ENCODE measurements around the gene TRIM14. TPM values are rescaled to one million over a fixed set of nuclear protein-coding genes. Genes with fewer than 3 reads are reported as not detected.

TRIM14 gene
- total RNA-seq, 1 experiment from 2014 or later, result 34.1 TPM

DNA sequence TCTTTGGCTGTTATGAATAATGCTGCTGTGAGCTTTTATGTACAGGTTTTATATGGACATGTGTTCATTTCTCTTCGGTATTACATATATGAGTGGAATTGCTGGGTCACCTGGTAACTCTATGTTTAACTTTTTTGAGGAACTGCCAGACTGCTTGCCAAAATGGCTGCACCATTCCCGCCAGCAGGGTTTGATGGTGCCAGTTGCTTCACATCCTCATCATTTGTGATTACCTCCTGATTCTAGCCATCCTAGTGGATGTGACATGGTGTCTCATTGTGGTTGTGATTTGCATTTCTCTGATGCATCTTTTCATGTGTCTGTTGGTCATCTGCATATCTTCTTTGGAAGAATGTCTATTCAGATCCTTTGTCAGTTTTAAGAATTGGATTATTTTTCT, 51.8 kb downstream of the TRIM14 start:
- DNase-seq, result no peak
- CTCF ChIA-PET, result interaction anchor here (0.7 kb wide), 1 partner anchor 16 kb away, joined by 4 read pairs; no protein-coding TSS in a partner anchor
- TF ChIP-seq, protein P1, sequence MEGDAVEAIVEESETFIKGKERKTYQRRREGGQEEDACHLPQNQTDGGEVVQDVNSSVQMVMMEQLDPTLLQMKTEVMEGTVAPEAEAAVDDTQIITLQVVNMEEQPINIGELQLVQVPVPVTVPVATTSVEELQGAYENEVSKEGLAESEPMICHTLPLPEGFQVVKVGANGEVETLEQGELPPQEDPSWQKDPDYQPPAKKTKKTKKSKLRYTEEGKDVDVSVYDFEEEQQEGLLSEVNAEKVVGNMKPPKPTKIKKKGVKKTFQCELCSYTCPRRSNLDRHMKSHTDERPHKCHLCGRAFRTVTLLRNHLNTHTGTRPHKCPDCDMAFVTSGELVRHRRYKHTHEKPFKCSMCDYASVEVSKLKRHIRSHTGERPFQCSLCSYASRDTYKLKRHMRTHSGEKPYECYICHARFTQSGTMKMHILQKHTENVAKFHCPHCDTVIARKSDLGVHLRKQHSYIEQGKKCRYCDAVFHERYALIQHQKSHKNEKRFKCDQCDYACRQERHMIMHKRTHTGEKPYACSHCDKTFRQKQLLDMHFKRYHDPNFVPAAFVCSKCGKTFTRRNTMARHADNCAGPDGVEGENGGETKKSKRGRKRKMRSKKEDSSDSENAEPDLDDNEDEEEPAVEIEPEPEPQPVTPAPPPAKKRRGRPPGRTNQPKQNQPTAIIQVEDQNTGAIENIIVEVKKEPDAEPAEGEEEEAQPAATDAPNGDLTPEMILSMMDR (IDR thresholded peaks at IDR 0.05; ENCODE audit: unreplicated experiment), result no peak
- Mint-ChIP-seq H3K9me3 (ENCODE audit: low read depth, unreplicated experiment) (no peaks in the 10 kb centered on the region), H3K27ac (ENCODE audit: unreplicated experiment) (no peak overlapping the region), H3K36me3 (ENCODE audit: insufficient read depth, unreplicated experiment) (peaks cover 20% of the 10 kb centered on the region), H3K4me1 (ENCODE audit: low read depth, unreplicated experiment) (peaks cover 14% of the 10 kb centered on the region), H3K4me3 (ENCODE audit: low read depth, unreplicated experiment) (no peak overlapping the region), H3K27me3 (ENCODE audit: unreplicated experiment) (no peaks in the 10 kb centered on the region)
- intact Hi-C loops (cut with micrococcal nuclease; ENCODE audit: unreplicated experiment), result no loop called here
- BruUV-seq (replicated peaks), result no TSS peak

DNA sequence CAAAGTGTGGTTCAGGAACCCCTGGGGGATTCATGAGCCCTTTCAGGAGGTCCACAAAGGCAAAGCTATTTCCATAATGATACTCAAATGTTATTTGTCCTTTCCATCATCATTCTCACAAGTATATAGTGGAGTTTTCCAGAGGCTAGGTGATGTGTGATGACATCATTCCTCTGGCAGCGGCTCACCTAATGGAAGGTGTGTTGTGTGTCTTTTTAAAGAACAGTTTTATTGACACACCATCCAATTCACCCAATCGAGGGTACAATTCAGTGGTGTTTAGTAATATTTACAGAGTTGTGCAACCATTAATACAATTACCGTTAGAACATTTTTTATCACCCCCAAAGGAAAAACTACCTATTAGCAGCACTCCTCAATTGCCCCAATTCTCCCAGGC, 52.8 kb downstream of the TRIM14 start:
- TF ChIP-seq, protein P1 (IDR thresholded peaks at IDR 0.05; ENCODE audit: unreplicated experiment), result no peak
- CTCF ChIA-PET, result interaction anchor here (0.7 kb wide), 1 partner anchor 17 kb away, joined by 4 read pairs; no protein-coding TSS in a partner anchor
- intact Hi-C loops (cut with micrococcal nuclease; ENCODE audit: unreplicated experiment), result no loop called here
- Mint-ChIP-seq H3K4me1 (ENCODE audit: low read depth, unreplicated experiment) (peaks cover 4% of the 10 kb centered on the region), H3K27me3 (ENCODE audit: unreplicated experiment) (no peaks in the 10 kb centered on the region), H3K36me3 (ENCODE audit: insufficient read depth, unreplicated experiment) (peaks cover 19% of the 10 kb centered on the region), H3K27ac (ENCODE audit: unreplicated experiment) (no peak overlapping the region), H3K4me3 (ENCODE audit: low read depth, unreplicated experiment) (no peak overlapping the region), H3K9me3 (ENCODE audit: low read depth, unreplicated experiment) (no peaks in the 10 kb centered on the region)
- no peak for DNase-seq
- no TSS peak for BruUV-seq (replicated peaks)

DNA sequence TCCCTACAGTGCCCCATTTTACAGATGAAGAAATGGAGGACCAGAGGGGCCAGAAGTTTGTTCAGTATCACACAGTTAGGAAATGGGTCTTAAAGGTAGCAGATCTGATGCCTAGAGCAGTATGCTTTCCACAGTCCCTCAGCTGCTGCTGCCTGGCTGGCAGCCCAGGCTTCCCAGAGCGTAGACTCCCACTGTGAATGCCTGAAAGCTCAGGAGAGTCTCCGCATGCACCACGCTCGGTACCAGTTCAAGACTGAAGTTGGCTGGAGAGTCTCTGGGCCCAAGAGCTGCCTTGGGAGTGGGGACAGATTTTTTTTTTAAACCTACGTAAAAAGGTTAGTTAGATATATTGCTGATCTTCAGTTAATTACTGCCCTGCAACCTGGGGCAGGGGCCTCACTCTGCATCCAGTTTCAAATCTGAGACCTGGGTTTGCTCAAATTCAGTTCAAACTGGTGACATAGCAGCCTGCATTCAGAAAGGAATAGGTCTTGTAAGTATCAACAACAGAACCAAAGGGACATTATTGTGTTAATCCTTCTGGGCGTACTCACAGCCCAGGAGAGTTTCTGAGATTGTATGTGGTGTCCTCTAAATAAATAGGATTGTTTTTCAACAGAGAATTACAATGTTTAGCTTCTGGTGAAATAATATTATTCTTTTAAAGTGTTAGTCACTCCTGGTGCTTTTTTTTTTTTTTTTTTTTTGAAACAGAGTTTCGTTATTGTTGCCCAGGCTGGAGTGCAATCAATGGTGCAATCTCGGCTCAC, 54.2 kb downstream of the TRIM14 start:
- DNase-seq, result no peak
- H3K4me3 Mint-ChIP-seq (ENCODE audit: low read depth, unreplicated experiment), result no peak overlapping the region
- no peaks in the 10 kb centered on the region for H3K27me3 Mint-ChIP-seq (ENCODE audit: unreplicated experiment)
- intact Hi-C loops (cut with micrococcal nuclease; ENCODE audit: unreplicated experiment), result no loop called here
- H3K9me3 Mint-ChIP-seq (ENCODE audit: low read depth, unreplicated experiment), result no peaks in the 10 kb centered on the region
- no TSS peak for BruUV-seq (replicated peaks)
- H3K27ac Mint-ChIP-seq (ENCODE audit: unreplicated experiment), result no peak overlapping the region
- no peaks in the 10 kb centered on the region for H3K4me1 Mint-ChIP-seq (ENCODE audit: low read depth, unreplicated experiment)
- TF ChIP-seq, protein P1 (IDR thresholded peaks at IDR 0.05; ENCODE audit: unreplicated experiment), result no peak
- CTCF ChIA-PET, result interaction anchor here (0.6 kb wide), 1 partner anchor 99 kb away, joined by 3 read pairs; no protein-coding TSS in a partner anchor
- peaks cover 24% of the 10 kb centered on the region for H3K36me3 Mint-ChIP-seq (ENCODE audit: insufficient read depth, unreplicated experiment)

DNA sequence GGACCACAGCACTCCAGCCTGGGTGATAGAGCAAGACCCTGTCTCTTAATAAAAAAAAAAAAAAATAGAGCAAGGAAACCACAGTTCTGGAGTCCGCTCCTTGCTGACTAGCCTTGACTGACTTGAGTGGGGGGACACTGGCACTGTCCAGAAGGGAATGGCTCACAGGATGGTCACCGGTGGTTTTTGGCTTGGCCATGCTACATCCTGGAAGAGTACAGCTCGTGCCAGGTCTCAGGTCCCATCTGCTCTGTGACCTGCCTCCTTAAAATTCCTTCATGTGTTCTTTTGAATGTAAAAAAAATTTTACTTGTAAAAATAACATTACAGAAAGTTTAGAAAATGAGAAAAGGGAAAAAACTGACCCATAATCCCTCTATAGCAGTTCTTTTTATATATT, 56.9 kb downstream of the TRIM14 start:
- Mint-ChIP-seq H3K4me3 (ENCODE audit: low read depth, unreplicated experiment) (no peak overlapping the region), H3K27me3 (ENCODE audit: unreplicated experiment) (no peaks in the 10 kb centered on the region), H3K9me3 (ENCODE audit: low read depth, unreplicated experiment) (no peaks in the 10 kb centered on the region), H3K36me3 (ENCODE audit: insufficient read depth, unreplicated experiment) (peaks cover 25% of the 10 kb centered on the region), H3K27ac (ENCODE audit: unreplicated experiment) (no peak overlapping the region), H3K4me1 (ENCODE audit: low read depth, unreplicated experiment) (no peaks in the 10 kb centered on the region)
- no TSS peak for BruUV-seq (replicated peaks)
- CTCF ChIA-PET, result no interaction called here
- intact Hi-C loops (cut with micrococcal nuclease; ENCODE audit: unreplicated experiment), result no loop called here
- TF ChIP-seq, protein P1 (IDR thresholded peaks at IDR 0.05; ENCODE audit: unreplicated experiment), result no peak
- no peak for DNase-seq
